C1 segment of cervical spinal cord (tissue), 14 donors: ENCODE data around the gene SOBP.
"Not testable (repeated sequence)": the region's sequence is repeated elsewhere in the genome, so short reads cannot be mapped to it uniquely, and the experiment has no call there.

ENCODE experiments used
- DNase-seq, 14 donors: peaks; one replicate each; lab custom pipeline; 2025; lab: John Stamatoyannopoulos, UW

The SOBP gene

DNA sequence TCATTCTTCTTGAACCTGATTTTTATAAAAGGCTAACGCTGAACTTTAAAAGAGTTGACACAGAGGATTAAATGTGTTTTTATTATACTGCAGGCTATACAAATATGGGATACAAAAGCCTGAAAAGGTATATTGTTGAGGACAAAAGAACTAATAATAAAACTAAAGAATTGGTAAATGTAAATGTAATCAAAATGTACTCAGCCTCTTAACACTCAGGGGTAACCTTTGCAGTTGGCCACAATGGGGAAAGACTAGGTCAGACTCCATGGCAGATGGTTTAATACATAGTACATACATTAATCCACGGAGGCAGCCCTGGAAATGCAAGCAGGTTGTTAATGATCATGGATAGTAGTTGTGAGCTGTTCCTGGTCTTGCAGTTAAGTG, 57.5 kb downstream of the SOBP start:
- DNase-seq = no peak

DNA sequence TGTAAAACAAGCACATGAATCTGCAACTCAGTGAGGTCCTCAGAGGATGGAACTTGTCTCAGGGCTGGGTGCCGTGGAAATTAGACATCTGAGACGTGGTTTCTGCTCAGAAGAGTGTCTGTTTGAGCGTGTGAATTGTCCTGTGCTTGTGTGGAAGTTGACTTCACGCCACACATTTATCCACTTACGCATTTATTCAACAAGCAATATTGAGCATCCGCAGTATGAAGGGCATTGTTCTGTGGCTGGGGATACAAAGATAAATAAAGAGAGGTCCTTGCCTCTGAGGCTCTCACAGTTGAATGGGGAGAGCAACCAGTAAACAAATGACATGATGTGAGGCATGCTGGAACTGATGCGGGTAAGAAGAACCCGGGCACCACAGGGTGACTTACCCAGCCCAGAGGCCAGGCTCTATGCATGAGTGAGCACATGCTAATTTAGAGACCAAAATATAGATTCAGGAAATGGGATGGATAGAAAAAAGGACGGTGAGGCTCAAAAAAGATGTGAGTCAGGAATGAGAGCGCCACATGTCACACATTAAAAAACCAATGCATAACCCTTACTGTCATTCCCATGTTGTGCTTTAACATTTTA, 60.4 kb downstream of the SOBP start:
- DNase-seq = peak in 1 of 14 donors; percentile 11

DNA sequence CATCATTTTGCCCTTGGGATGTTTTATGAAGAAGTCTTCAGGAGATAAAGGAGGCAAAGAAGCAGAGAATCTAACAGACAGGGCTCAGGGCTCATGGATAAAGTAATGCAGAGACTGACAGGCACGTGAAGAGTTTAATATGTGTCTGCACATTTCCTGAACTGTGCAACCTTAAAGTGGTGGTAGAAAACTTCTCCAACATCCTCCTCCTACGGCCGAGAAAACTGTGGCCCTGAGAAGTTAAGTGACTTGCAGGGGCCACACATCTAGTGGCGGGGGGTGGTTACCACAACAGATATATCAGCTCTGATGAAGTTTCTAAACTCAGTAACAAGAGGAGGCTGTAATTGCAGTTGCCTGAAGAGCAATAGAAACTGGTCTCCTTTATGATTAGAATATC, 61.0 kb downstream of the SOBP start:
- DNase-seq = no peak

DNA sequence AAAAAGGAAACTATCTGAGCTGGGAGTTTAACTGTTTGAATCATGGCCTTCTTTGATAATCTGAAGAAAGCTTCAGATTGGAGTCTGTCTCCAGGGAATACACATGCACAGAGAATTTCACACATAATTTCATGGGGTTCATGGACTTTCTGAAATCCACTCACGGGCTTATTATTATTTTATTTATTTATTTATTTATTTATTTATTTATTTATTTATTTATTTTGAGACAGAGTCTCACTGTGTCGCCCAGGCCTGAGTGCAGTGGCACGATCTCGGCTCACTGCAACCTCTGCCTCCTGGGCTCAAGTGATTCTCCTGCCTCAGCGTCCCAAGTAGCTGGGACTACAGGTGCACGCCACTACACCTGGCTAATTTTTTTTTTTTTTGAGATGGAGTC, 63.2 kb downstream of the SOBP start:
- not testable (repeated sequence) for DNase-seq

DNA sequence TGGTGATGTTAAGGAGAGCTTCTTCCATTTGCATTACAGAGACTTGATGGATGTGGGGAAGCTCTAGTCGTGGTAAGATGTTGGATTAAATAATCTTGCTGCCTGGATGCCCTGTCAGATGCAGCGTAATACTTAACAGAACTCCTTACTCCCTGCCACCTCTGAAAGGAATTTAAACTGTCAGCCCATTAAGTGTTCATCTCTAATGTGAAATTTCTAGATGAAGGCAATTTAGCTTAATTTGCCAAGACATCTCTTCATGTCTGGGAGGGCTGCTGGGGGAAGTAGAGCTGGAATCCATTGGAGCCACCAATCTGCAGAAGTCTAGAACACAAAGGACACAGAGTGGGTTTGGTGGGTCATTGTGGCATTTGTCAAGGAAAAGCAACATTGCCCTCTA, 64.4 kb downstream of the SOBP start:
- DNase-seq = peak in 1 of 14 donors; percentile 3

DNA sequence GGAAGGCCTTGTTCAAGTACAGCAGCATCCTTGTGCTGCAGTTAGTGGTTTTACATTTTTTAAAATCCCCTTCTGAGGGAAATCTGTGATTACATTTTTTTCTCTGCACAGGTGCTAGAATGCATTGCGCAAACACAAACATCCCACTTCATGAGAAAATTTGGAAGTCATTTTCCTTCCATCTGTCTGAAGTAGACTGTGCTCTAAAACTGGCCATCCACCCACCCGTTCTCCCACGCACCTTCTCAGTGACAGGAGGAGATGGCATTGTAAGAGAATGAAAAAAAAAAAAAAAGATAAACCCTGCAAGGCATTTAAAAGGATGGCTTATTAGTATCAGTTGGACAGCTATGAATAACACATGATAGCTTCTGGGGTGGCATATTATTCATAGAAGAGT, 65.0 kb downstream of the SOBP start:
- DNase-seq = no peak

DNA sequence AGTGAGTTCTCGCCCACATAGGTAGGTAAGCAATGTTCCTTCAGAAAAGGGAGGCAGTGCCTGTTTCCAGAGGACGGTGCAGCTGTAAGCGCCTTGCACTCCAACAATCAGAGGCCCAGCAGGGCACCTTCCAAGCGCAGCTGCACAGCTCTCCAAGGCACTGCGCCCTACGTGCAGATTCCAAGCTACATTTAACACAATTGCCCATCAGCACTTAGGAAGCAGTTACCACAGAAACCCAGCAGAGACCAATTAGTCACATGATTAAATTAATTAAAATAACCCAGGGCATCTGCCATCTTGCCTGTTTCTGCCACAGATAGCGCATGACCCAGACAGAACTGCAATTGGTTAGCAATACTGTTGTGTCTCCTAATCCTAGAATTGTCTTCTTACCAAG, 65.5 kb downstream of the SOBP start:
- no peak for DNase-seq

DNA sequence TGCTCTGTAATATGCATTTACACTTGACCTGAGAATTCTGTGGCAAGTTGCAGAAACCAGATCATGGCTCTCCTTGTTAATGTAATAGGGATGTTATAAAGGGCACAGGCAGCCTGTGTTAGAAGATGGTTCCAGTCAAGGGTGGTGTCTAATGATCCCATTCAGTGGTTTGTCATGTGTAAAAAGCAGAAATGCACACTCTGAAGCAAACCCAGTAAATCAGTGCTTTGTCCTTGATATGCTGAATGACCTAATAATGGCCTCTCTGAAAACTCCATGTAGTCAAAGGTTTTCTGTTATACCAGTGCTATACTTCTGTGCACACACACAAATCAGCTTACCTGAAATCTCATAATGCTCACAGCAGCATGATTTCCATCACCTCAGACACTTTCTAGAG, 66.2 kb downstream of the SOBP start:
- no peak for DNase-seq

DNA sequence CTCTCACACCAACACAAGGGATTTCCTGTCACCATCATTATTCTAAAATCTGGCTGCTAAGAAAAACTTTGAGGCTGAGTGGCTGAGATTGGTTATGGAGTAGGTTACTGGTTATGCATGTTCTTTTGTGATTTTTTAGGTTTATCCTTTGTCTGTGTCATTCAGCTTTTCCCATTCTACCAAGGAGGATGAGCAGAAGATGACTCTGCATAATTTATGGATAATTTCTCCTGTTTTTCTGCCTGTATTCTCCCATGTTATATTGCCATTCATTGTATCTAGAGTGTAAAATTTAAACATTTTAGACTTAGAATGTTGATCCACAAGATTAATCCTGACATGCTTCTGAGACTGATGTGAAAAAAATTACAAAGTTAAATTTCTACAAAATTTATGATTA, 67.8 kb downstream of the SOBP start:
- no peak for DNase-seq

DNA sequence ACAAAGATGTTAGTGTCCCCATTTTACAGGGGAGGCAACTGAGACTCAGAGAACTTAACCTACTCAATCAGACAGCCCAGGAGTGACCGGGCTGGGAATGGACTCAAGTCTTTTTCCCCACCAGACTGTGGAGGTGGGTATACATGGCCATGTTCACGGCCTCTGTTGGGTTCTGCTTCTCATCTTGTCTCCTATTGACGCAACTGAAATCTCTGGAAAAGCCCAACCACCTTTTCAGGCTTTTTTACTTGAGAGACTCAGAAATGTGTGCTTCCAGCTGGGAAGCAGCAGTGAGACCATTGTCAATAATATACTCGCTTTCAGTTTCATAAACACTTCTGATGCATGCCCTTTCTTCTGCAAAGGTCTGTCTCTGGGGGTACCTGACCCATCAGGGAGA, 70.7 kb downstream of the SOBP start:
- DNase-seq = no peak

DNA sequence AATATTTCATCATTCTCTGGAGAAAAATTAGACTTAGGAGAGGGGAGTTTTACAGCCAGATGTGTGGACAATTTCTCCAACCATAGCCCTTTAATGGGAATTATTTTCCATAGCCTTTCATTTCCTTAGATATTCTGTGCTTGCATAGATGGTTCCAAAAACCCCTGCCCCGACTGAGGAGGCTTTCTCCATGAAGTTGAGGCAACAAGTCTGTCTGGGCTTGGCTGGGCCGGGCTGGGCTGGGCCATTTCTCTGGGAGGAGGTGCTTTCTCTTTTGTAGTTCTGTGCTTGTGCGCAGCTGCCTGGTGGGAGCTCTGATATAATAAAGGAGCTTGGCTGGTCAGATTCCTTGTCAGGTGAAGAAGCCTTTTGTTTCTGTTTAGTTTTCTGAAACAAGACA, 71.4 kb downstream of the SOBP start:
- DNase-seq = no peak

DNA sequence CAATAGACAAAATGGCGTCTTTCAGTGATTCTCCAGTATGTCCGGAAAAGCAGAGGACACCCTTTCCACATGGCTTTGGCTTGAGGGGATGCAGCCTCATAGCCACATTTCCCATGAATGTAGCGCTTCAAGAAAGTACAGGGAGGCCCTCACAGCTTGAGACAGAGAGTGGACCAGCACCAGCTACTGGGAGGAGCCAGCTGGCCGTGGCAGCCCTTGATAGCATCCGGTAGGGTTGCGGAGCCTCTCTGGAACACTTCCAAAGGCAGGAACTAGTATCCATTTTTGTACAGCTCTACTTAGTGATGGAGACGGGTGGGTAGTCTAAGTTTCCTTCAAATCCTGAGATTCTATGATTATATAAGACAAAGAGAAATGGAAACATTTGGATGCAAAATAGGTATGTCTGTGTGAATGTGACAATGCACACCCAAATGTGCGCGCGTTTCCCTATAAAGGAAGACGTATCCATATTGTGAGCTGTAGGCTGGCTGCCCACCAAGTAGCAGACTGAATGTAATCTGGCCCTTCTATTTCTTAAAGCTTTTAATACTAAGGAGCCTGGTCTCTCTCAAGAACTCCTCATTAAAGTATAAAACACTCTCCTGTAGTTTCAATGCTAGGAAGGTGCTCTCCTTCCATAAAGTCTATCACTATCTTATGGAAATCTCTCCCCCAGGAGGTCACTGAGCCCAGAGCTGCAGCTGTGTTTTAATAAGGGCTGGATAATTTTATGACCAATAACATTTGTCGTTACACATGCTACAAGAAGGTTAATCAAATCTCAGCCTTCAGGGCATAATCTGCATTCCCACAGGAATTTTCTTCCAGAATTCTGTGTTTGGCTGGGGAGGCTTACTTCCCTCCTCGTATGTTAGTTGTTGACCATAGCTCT, 74.0 kb downstream of the SOBP start:
- peak in 1 of 14 donors; percentile 14 for DNase-seq

DNA sequence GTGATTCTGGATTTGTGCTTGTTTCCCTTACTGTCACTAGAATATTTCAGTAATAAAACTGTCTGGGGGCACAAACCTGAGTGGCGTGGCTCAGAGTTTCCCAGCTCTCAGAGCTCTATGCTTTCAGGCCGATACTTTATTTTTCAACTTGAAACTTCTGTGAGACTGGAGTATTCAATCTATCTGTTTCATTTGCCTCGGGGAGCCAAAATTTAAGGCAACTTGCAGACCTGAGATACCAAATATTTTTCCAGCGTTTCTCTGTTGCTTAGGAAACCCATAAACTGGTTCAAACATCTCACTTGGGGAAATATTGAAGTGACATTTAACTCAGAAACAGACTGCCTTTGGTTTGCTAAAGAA, 74.7 kb downstream of the SOBP start:
- no peak for DNase-seq

DNA sequence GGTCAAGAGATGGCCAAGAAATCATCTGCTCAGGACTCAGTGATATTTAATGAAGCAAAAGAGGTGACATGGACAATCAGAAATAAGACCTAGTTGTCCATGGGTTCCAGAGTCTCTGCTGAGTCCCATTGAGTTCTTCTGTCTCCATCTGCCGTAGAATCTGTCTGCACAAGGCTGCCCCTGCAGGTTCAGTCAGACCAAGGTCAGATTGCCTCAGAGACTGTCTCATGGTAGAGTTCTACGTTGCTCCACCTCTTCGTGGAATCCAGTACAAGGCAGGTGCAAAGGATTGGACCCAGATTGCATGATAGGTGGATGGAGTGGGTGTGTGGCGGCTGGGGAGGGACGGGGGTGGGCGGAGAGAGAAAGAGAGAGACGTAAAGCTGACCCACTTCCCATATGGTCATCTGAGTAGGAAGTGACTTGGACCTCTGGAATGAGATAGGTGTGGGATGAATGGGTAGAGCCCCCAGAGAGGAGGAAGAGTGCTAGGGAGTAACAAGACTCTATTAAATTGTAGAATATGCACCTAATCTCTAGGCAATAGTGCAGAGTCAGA, 75.3 kb downstream of the SOBP start:
- no peak for DNase-seq

DNA sequence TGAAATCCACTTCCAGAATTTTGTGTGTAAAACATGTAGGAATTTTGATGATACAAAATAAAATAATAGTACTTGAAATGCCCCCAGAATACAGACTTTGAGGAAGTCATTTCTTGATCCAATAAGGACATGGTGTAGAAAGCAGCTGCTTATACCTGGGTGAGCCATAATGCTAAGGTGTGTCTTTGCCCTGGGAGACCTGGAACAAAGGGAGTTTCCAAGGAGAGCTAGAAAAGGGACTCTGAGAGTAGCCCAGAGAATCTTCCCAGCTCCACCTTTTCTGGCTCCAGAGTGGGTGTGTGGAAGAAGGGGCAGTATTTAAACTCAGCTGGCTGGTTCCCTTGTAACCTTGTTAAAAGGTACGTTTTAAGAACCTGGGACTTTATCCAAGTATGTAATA, 77.7 kb downstream of the SOBP start:
- no peak for DNase-seq

DNA sequence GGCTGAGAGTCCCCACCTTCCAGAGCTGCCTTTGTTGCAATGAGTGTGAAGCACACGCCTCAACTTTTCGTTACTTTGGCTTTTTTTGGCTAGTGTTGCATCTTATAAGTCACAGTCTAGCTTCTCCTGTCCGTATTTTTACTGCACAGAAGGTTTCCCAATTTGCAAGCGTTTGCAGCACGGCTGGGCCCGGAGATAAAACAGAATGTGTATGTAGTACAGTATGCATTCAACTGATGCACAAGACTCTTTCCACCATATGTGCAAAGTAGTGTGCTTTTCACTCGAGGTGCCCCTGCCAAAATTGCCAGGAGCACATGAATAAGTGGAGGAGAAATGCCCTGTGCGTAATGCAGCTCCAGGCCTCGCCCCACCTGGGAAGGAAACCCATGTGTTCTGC, 79.6 kb downstream of the SOBP start:
- no peak for DNase-seq

DNA sequence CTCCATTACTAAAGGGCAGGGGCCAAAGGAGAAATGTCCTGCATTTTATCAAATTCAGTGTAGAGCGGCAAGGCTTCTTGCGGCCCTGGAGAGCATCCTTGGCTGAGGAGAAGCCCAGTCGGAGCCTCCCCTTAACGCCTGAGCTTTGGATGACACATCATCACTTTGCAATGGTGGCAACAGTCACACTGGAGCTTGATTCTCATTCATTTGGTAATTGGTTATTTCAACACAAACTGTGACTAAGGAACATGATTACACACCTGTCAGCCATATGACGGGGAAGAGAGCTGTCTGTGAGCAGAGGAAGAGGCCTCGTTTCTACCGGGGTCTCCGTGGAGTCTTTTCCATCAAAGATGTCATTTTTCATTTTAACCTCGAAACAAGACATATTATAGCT, 81.4 kb downstream of the SOBP start:
- DNase-seq = no peak

DNA sequence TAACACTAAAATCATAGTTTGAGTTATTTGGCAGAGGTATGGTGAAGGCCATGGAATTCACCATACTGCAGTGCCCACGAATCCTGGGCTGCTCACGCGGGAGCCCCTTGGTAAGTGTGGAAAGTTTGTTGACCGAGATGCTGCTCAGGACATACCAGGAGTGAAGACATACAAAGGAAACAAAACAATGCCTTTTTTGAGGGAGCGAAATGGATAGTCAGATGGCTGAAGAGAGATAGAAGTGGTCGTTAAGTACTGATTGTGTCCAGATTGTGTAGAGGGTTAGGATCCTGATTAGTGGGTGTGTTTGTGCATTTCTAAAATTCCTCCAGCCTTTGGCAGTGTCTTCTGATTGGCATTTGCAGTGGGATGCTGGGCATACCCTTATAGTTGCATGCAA, 83.0 kb downstream of the SOBP start:
- DNase-seq = no peak

DNA sequence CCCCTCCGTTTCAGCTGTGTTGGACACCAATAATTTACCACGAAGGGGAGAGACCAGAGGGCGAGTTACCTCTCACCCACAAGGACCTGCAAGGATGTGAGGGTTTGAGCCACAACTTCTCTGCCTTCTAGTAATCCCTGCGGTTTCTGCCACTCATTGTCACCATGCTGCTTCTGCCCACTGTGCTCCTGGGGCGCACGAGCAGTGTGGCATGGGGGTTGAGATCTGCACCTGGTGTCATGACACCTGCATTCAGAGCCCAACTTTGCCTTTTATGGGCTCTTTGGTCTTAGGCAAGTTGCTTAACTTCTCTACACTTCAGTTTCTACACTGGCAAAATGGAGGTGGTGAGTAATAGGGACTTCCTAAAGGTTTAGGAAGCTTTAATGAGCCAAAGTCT, 84.9 kb downstream of the SOBP start:
- DNase-seq = no peak

DNA sequence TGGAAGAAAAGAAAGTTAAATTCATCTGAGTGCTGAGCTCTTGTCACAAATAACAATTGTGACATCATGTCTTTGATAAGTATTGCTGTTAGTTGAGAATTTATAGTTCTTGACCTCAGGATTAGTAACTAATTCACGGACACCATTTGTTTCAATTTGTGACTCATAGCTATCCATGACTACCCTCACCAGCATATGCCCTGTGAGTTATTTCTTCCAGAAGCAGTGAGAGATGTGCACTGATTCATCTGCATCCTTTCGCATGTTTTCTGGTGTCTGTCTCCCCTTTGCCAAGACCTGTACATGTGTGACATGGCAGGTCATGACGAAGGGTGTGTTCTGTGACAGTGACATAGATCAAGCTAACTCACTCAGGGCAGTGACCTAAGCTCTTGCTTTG, 86.9 kb downstream of the SOBP start:
- peak in 1 of 14 donors; percentile 5 for DNase-seq

DNA sequence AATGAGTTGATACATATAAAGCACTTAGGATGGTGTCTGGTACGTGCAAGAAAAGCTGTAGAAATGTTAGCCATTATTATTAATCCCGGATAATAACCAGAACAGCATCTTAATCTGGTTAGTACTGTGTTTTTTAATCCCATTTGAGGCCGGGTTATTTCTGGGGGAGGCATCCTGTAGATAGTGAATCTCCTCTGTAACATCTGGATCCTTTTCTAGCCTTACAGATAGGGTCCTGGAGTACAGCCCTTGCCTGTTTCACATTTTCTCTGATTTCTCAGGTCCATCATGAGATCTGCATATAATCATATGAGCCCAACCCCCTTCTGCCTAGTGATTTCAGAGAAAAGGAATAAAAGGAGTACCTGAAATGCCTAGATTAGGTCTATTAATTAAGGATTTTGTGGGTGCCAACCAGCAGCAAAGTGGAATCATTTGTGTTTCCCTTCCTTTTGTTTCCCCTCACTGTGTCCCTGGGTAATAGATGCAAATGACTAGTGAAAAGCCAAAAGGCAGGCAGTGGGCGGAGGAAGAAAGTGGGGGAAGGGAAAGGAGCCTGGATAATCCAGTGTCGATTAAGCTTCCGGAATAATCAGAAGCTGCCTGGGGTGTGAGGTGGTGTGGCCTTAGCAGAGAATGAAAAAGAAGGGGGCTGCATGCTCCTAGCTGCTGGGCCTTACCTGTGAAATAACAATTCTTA, 88.9 kb downstream of the SOBP start:
- no peak for DNase-seq

DNA sequence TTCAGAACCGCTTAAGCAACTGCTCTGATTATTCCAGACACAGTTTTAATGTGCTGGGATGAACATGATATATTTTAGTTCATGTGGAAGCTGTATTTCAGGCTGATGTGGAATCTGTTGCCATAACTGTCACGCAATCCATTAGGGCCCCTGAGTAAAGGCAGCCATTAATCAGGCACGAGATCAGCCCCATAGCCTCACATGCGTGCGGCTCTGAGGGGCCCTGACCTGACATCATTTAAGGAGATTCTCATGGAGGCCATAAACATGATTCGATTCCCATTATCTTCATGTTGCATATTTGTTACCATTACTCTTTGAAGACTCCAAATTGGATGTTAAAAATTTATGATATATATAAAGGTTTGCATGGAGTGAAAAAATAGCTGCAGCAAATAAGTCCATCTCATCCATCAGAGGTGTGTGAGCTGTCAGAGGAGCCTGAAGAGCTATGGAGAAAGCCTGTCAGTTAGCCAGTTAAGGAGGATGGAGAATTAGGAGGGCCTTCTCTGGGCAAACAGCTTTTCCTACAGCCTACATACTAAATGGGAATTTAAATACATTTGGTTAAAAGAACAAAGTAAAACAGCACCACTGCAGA, 89.6 kb downstream of the SOBP start:
- DNase-seq = no peak
